ENCODE results near the gene DOCK4.
"Not testable (repeated sequence)": the region's sequence is repeated elsewhere in the genome, so short reads cannot be mapped to it uniquely, and the experiment has no call there.

The DOCK4 gene, protein sequence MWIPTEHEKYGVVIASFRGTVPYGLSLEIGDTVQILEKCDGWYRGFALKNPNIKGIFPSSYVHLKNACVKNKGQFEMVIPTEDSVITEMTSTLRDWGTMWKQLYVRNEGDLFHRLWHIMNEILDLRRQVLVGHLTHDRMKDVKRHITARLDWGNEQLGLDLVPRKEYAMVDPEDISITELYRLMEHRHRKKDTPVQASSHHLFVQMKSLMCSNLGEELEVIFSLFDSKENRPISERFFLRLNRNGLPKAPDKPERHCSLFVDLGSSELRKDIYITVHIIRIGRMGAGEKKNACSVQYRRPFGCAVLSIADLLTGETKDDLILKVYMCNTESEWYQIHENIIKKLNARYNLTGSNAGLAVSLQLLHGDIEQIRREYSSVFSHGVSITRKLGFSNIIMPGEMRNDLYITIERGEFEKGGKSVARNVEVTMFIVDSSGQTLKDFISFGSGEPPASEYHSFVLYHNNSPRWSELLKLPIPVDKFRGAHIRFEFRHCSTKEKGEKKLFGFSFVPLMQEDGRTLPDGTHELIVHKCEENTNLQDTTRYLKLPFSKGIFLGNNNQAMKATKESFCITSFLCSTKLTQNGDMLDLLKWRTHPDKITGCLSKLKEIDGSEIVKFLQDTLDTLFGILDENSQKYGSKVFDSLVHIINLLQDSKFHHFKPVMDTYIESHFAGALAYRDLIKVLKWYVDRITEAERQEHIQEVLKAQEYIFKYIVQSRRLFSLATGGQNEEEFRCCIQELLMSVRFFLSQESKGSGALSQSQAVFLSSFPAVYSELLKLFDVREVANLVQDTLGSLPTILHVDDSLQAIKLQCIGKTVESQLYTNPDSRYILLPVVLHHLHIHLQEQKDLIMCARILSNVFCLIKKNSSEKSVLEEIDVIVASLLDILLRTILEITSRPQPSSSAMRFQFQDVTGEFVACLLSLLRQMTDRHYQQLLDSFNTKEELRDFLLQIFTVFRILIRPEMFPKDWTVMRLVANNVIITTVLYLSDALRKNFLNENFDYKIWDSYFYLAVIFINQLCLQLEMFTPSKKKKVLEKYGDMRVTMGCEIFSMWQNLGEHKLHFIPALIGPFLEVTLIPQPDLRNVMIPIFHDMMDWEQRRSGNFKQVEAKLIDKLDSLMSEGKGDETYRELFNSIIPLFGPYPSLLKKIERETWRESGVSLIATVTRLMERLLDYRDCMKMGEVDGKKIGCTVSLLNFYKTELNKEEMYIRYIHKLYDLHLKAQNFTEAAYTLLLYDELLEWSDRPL (N-terminal part only)

GRCh38 chr7:112206238-112206990 is at the start of gene DOCK4, which contains the start of gene ZNF277:
TSS of gene DOCK4 (minus strand) at chr7:112206399. CDS start at chr7:112206138, 261 bp downstream.
TSS of gene ZNF277 (plus strand) at chr7:112206695. CDS start at chr7:112206717, 22 bp downstream.
- peak; percentile 99 for DNase-seq

DNA sequence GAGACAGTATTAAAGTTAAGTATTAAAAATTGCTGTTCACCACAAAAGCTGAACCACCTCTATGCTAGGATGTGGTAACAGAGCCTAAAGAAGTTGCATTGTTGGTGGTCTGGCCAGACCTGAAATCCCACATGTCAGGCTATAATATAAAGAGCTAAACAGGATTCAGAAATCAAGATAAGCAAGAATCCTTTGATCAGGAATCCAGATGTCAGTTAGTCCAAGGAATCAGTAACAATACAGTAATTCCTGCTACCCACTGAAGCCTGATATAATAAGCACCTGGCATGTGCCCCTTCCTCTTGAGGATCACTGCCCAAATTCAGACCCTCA is 49.2 kb upstream of the DOCK4 start:
- no peak for DNase-seq

GRCh38 chr7:112254709-112255387 is 48.6 kb upstream of the DOCK4 start:
- DNase-seq = no peak

- no peak for DNase-seq
These were observed 48.0 kb upstream of the DOCK4 start for GRCh38 chr7:112254156-112254555.

GRCh38 chr7:112252691-112253090 is 46.5 kb upstream of the DOCK4 start:
- DNase-seq = no peak

- no peak for DNase-seq
These were observed 45.9 kb upstream of the DOCK4 start for GRCh38 chr7:112252141-112252540.

DNA sequence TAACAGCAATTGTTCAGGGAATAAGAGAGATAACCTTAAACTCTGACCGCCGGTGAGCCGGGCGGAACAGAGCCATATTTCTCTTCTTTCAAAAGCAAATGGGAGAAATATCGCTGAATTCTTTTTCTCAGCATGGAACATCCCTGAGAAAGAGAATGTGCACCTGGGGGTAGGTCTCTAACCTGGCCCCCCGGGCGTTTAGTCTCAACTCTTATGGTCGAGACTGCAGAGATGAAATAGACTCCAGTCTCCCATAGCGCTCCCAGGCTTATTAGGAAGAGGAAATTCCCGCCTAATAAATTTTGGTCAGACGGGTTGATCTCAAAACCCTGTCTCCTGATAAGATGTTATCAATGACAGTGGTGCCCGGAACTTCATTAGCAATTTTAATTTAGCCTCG is 43.8 kb upstream of the DOCK4 start:
- not testable (repeated sequence) for DNase-seq

DNA sequence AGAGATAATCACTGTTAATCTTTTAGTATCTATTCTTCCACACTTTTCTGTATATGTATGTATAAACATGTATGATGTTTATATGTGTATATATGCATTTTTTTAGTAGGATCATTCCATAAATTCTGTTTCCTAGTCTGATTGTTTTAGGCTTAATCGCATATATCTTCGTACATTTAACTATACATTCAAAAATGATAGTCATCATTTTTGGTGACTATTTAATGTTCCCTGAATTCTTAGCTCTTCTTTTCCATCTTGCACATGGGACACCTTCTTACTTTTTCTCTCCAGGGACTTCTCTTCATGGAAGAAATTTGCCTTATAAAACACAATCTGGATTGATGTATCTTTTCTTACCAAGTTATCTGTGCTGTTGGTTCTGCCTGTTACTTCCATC is 42.4 kb upstream of the DOCK4 start:
- no peak for DNase-seq

DNA sequence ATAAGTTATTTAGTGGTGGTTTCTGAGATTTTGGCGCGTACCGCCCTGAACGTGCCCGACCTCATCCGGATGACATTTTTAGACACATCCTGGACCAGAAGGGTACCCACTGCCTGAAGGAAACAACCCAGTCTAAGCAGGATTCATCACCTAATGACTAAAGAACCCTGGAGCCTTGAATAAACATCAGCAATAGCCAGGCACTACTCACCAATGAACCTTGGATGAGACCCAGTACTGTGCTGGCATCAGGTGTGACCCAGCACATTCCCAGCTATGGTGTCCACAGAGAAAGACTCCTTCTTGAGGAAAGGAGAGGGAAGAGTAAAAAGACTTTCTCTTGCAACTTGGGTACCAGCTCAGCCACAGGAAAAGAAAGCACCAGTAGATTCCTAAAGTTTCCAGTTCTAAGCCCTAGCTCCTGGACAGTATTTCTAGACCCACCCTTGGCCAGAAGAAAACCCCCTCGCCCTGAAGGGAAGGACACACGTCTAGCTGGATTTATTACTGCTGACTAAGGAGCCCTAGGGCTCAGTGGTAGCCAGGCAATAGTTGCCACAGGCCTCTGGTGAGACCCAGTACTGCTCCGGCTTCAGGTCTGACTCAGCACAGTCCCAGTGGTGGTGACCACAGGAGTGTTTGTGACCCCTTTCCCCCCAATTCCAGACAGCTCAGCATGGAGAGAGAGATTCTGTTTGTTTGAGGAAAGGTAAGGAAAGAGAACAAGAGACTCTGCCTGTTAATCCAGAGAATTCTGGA is 32.8 kb upstream of the DOCK4 start:
- DNase-seq = no peak

DNA sequence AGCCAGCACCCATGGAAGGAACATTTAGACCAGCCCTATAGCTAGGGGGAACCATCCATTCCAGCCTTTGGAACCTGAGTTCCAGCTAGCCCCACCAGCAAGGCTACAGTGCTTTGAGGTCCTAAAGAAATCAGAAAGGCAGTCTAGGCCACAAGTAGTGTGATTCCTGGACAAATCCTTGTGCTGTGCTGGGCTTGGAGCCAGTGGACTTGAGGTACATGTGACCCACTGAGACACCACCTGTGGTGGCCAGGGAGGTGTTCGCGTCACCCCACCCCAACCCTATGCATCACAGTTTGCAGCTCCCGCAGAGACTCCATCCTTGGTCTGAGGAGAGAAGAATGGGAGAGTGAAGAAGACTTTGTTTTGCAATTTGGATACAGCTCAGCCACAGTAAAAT is 32.1 kb upstream of the DOCK4 start:
- no peak for DNase-seq

DNA sequence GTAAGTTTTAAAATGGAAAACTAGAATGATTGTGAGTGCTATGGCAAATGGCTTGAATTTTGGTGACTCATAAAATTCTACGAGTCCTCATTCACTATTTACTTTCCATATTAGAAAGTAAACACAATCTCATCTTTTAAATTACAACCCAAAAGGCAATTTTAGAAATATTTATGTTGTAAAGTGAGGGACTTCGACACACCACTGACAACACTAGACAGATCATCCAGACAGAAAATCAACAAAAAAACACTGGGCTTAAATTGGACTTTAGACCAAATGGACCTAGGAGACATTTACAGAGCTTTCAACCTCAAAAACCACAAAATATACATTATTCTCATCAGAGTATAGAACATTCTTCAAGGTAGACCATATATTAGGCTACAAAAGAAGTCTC is 30.4 kb upstream of the DOCK4 start:
- no peak for DNase-seq

DNA sequence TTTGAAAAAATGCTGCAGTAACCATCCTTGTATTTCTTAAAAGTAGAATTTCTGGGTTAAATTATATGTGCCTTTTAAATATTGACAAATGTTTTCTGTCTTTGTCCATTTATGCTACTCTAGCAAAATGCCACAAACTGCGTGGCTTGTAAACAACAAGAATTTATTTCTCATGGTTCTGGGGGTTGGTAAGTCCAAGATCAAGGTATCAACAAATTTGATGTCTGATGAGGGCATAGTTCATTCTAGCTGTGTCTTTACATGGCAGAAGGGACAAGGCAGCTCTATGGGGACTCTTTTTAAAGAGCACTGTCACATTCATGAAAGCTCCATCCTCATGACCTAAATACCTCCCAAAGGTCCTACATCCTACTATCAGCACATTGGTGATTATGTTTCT is 27.9 kb upstream of the DOCK4 start:
- no peak for DNase-seq

DNA sequence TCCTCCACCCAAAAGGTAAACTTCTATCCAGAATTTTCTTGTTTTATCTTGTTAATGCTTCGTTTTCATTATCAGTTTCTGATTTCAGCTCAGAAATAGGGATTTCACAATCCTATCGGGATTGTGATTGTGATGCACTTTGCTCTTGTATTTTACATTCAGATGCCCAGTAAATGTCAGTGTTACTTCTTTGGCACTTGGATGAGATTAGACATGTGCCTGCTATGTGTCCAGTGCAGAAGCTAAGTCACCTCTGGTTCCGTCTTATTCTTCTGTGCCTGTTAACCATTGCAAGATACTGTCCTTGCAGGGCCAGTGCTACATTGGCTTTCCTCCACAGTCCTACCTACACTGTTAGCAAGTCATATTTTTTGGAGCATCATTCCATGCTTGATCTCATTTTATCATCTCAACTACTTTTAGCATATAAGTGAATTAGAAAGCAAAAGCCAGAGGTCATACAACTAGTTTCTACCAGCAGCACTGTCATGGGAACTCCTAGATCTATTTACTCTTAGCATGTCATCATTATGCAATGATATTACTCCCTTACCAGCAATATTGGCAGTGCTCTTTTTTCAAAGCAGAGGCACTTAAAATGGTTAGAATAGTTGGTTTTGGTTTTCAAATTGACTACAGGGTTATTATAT is 27.0 kb upstream of the DOCK4 start:
- DNase-seq = no peak

DNA sequence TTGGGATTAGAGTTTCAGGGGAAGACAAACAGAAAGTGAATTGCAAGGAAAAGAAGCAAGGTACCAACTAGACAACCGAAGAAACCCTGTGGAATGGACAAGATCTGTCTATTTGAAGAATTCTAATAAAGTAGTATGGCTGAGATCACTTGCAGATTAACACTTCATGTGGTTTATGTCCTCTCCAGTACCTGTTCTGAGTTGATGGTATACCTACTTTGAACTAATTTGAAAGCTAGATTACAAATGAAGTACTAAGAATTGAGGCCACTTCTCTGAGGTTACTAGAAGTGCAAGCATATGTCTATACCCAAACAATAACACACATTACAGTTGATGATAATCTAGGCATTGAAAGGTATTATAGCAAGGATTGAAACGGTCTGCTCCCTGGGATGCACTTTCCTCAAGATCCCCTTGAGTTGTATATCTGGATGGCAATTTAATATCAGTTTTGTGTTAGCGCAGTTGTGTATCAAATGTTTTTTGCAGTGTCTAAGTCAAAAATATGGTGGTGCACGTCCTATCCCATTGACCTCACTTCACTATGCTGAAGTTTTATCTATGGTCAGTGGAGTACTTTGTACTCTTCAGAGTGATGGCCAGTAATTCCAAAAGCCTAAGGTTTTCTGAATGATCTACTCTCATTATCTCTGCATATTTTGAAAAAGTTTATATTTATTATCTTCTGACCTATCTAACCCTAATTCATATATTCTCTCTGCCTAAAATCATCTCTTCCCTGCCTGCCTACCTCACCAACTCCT is 26.2 kb upstream of the DOCK4 start:
- DNase-seq = no peak

GRCh38 chr7:112228632-112229031 is 22.4 kb upstream of the DOCK4 start:
- no peak for DNase-seq

DNA sequence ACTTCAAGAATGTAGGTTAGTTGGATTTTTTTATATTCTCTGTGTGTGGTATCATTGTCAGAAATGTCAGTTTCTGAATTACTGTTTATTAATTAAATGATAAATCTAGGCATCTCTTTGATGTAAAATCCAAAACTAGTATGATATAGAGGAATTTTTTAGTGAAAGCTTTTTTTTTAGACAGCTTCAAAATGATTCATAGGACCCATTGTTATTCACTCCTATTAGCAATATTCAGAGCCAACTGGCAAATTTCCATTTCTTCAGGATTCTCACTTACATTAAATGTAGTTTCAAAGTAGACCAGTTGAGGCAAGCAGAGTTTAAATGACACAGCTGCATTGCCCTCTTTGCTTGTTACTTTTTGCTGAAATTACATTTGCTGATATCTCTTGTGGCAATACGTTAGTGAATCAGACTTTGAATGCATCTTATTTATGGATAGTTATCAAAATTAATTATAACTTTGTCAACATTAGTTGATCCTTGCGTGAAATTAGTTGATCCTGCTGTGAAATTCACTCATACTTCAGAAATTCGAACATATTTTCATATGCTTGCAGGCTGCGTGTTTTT is 20.6 kb upstream of the DOCK4 start:
- DNase-seq = no peak

DNA sequence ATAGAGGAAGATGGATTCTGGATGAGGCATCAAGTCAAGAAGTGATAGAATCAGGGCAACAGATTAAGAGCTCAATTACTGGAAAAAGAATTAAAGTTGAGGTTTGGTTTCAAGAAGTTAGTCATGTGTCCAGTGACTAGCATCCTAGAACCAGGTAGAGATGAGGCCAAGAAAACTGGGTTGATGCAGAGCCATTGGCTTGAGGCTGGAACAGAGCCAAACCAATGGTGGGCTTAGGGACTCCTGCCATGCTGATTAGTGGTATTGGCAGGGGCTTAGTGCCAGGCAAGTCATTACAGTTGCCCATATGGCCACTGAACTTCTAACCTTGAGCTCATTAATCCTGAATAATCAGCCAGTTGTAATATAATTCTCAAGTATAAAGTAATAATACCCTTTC is 18.8 kb upstream of the DOCK4 start:
- DNase-seq = no peak

GRCh38 chr7:112224186-112224585 is 18.0 kb upstream of the DOCK4 start:
- DNase-seq = no peak

- DNase-seq = no peak
These were observed 17.1 kb upstream of the DOCK4 start for GRCh38 chr7:112223310-112223709.

Measured in NCI-H187 (cell line).